ENCODE results near the gene ARMH3. TPM values are rescaled to one million over a fixed set of nuclear protein-coding genes. Genes with fewer than 3 reads are reported as not detected.

Gene ARMH3
- total RNA-seq, 5 donors from 2014 or later (not counting 1 experiment from before 2014, with no cell fraction given), result 26.4 to 30.0 (median 27.2) TPM

- H3K27ac Mint-ChIP-seq, result no peak overlapping the region
- WGBS (ENCODE audit: insufficient coverage), result no CpG with 5 or more reads among the region's 2 CpGs
- Histone ChIP-seq H3K4me3 (ENCODE audit: control insufficient read depth in 1 of 2, extremely low read depth in 1 of 2, low read length in 1 of 2) (no peak overlapping the region), H3K27me3 (replicated peaks in 1 of 2; ENCODE audit: control insufficient read depth in 2 of 2, extremely low read depth in 1 of 2, insufficient read depth in 2 of 2, low read length in 1 of 2) (no peaks in the 10 kb centered on the region), H3K36me3 (ENCODE audit: control insufficient read depth in 2 of 2, extremely low read depth in 1 of 2, insufficient read depth in 1 of 2, low read length in 1 of 2) (peaks cover 0 to 14% of the 10 kb centered on the region in 2 donors), H3K4me1 (ENCODE audit: control insufficient read depth in 1 of 2, extremely low read depth in 1 of 2, insufficient read depth in 2 of 2, low read length in 2 of 2) (no peaks in the 10 kb centered on the region), H3K9me3 (no peaks in the 10 kb centered on the region), H3K27ac (ENCODE audit: low read length) (no peak overlapping the region)
- no peak overlapping the region for H3K4me3 Mint-ChIP-seq
- no peaks in the 10 kb centered on the region for H3K27me3 Mint-ChIP-seq
- ChIA-PET POLR2A (interaction anchor here in 1 of 2 donors (0.6 kb wide), 1 partner anchor 7 kb away, joined by 3 read pairs; no protein-coding TSS in a partner anchor), CTCF (interaction anchor here (0.6 to 3.5 kb wide), 11 partner anchors 9 to 1178 kb away, joined by 3 to 17 read pairs (median 5); no protein-coding TSS in a partner anchor)
- DNase-seq (no peak), ATAC-seq (replicated peaks in 1 of 4) (no peak)
- H3K4me1 Mint-ChIP-seq, result peaks cover 0 to 6% (median under 1%) of the 10 kb centered on the region in 3 donors
- peaks cover 23% of the 10 kb centered on the region for H3K36me3 Mint-ChIP-seq
- no peaks in the 10 kb centered on the region for H3K9me3 Mint-ChIP-seq
Measured at GRCh38 chr10:101888251-101888949, 167.6 kb downstream of the ARMH3 start.

- Histone ChIP-seq H3K27ac (ENCODE audit: low read length) (no peak overlapping the region), H3K27me3 (replicated peaks in 1 of 2; ENCODE audit: control insufficient read depth in 2 of 2, extremely low read depth in 1 of 2, insufficient read depth in 2 of 2, low read length in 1 of 2) (no peaks in the 10 kb centered on the region), H3K4me3 (ENCODE audit: control insufficient read depth in 1 of 2, extremely low read depth in 1 of 2, low read length in 1 of 2) (no peak overlapping the region), H3K4me1 (ENCODE audit: control insufficient read depth in 1 of 2, extremely low read depth in 1 of 2, insufficient read depth in 2 of 2, low read length in 2 of 2) (no peaks in the 10 kb centered on the region), H3K36me3 (ENCODE audit: control insufficient read depth in 2 of 2, extremely low read depth in 1 of 2, insufficient read depth in 1 of 2, low read length in 1 of 2) (peaks cover 0 to 14% of the 10 kb centered on the region in 2 donors), H3K9me3 (no peaks in the 10 kb centered on the region)
- Mint-ChIP-seq H3K27ac (no peak overlapping the region), H3K4me1 (peaks cover 0 to 6% (median 0%) of the 10 kb centered on the region in 3 donors), H3K27me3 (no peaks in the 10 kb centered on the region), H3K4me3 (no peak overlapping the region), H3K36me3 (peaks cover 23% of the 10 kb centered on the region), H3K9me3 (no peaks in the 10 kb centered on the region)
- ATAC-seq (replicated peaks in 1 of 4) (no peak), DNase-seq (no peak)
- WGBS (ENCODE audit: insufficient coverage), result 94% methylated on average over 2 of the region's 5 CpGs
- ChIA-PET CTCF (interaction anchor here (0.6 to 3.5 kb wide), 7 partner anchors 10 to 158 kb away, joined by 3 to 17 read pairs (median 5); no protein-coding TSS in a partner anchor), POLR2A (interaction anchor here in 1 of 2 donors (0.6 kb wide), 1 partner anchor 15 kb away, joined by 6 read pairs; no protein-coding TSS in a partner anchor)
Measured at GRCh38 chr10:101887775-101888174, 168.2 kb downstream of the ARMH3 start.

- Histone ChIP-seq H3K9me3 (no peaks in the 10 kb centered on the region), H3K27ac (ENCODE audit: low read length) (no peak overlapping the region), H3K27me3 (replicated peaks in 1 of 2; ENCODE audit: control insufficient read depth in 2 of 2, extremely low read depth in 1 of 2, insufficient read depth in 2 of 2, low read length in 1 of 2) (no peaks in the 10 kb centered on the region), H3K4me3 (ENCODE audit: control insufficient read depth in 1 of 2, extremely low read depth in 1 of 2, low read length in 1 of 2) (no peak overlapping the region), H3K4me1 (ENCODE audit: control insufficient read depth in 1 of 2, extremely low read depth in 1 of 2, insufficient read depth in 2 of 2, low read length in 2 of 2) (no peaks in the 10 kb centered on the region), H3K36me3 (ENCODE audit: control insufficient read depth in 2 of 2, extremely low read depth in 1 of 2, insufficient read depth in 1 of 2, low read length in 1 of 2) (peaks cover 0 to 14% of the 10 kb centered on the region in 2 donors)
- POLR2A ChIA-PET, result interaction anchor here in 1 of 2 donors (0.6 kb wide), 1 partner anchor 753 kb away, joined by 5 read pairs; no protein-coding TSS in a partner anchor
- Mint-ChIP-seq H3K36me3 (peaks cover 23% of the 10 kb centered on the region), H3K27ac (no peak overlapping the region), H3K4me3 (no peak overlapping the region), H3K27me3 (no peaks in the 10 kb centered on the region), H3K9me3 (no peaks in the 10 kb centered on the region), H3K4me1 (peaks cover 0 to 6% (median 0%) of the 10 kb centered on the region in 3 donors)
- CTCF ChIA-PET, result interaction anchor here in 1 of 2 donors (0.7 to 1.1 kb wide), 2 partner anchors 121 to 127 kb away, joined by 4 to 5 read pairs; no protein-coding TSS in a partner anchor
- DNase-seq, result no peak
- no CpG with 5 or more reads among the region's 1 CpG for WGBS (ENCODE audit: insufficient coverage)
- no peak for ATAC-seq (replicated peaks in 1 of 4)
Measured at GRCh38 chr10:101886521-101887312, 169.3 kb downstream of the ARMH3 start.

GRCh38 chr10:101881036-101881774, 174.8 kb downstream of the ARMH3 start:
- H3K36me3 Mint-ChIP-seq, result peaks cover 15% of the 10 kb centered on the region
- H3K27me3 Mint-ChIP-seq, result no peaks in the 10 kb centered on the region
- CTCF ChIA-PET, result interaction anchor here in 1 of 2 donors (0.7 kb wide), 1 partner anchor 390 kb away, joined by 4 read pairs; no protein-coding TSS in a partner anchor

GRCh38 chr10:101880232-101880573, 175.8 kb downstream of the ARMH3 start:
- H3K9me3 Mint-ChIP-seq, result no peaks in the 10 kb centered on the region
- CTCF ChIA-PET, result interaction anchor here in 1 of 2 donors (0.6 kb wide), 1 partner anchor 1056 kb away, joined by 6 read pairs; no protein-coding TSS in a partner anchor
- Histone ChIP-seq H3K27ac (ENCODE audit: low read length) (no peak overlapping the region), H3K27me3 (replicated peaks in 1 of 2; ENCODE audit: control insufficient read depth in 2 of 2, extremely low read depth in 1 of 2, insufficient read depth in 2 of 2, low read length in 1 of 2) (no peaks in the 10 kb centered on the region), H3K9me3 (no peaks in the 10 kb centered on the region), H3K4me3 (ENCODE audit: control insufficient read depth in 1 of 2, extremely low read depth in 1 of 2, low read length in 1 of 2) (no peak overlapping the region), H3K36me3 (ENCODE audit: control insufficient read depth in 2 of 2, extremely low read depth in 1 of 2, insufficient read depth in 1 of 2, low read length in 1 of 2) (peaks cover 8 to 12% of the 10 kb centered on the region in 2 donors), H3K4me1 (ENCODE audit: control insufficient read depth in 1 of 2, extremely low read depth in 1 of 2, insufficient read depth in 2 of 2, low read length in 2 of 2) (no peaks in the 10 kb centered on the region)
- DNase-seq (no peak), ATAC-seq (replicated peaks in 1 of 4) (no peak)
- POLR2A ChIA-PET, result interaction anchor here in 1 of 2 donors (0.6 kb wide), 1 partner anchor 101 kb away, joined by 4 read pairs; no protein-coding TSS in a partner anchor
- H3K36me3 Mint-ChIP-seq, result peaks cover 15% of the 10 kb centered on the region
- H3K27ac Mint-ChIP-seq, result no peak overlapping the region
- WGBS (ENCODE audit: insufficient coverage), result 100% methylated on average over 1 of the region's 2 CpGs
- H3K4me3 Mint-ChIP-seq, result no peak overlapping the region
- no peaks in the 10 kb centered on the region for H3K27me3 Mint-ChIP-seq
- H3K4me1 Mint-ChIP-seq, result peaks cover 12 to 13% (median 12%) of the 10 kb centered on the region in 3 donors

More at GRCh38 chr10:101881036-101881774, 174.8 kb downstream of the ARMH3 start:
- DNase-seq (no peak), ATAC-seq (replicated peaks in 1 of 4) (no peak)
- Histone ChIP-seq H3K27me3 (replicated peaks in 1 of 2; ENCODE audit: control insufficient read depth in 2 of 2, extremely low read depth in 1 of 2, insufficient read depth in 2 of 2, low read length in 1 of 2) (no peaks in the 10 kb centered on the region), H3K4me3 (ENCODE audit: control insufficient read depth in 1 of 2, extremely low read depth in 1 of 2, low read length in 1 of 2) (no peak overlapping the region), H3K27ac (ENCODE audit: low read length) (no peak overlapping the region), H3K4me1 (ENCODE audit: control insufficient read depth in 1 of 2, extremely low read depth in 1 of 2, insufficient read depth in 2 of 2, low read length in 2 of 2) (no peaks in the 10 kb centered on the region), H3K36me3 (ENCODE audit: control insufficient read depth in 2 of 2, extremely low read depth in 1 of 2, insufficient read depth in 1 of 2, low read length in 1 of 2) (peaks cover 8 to 14% of the 10 kb centered on the region in 2 donors), H3K9me3 (no peaks in the 10 kb centered on the region)
- no peak overlapping the region for H3K4me3 Mint-ChIP-seq
- no peak overlapping the region for H3K27ac Mint-ChIP-seq
- H3K4me1 Mint-ChIP-seq, result peaks cover 4% of the 10 kb centered on the region in 3 donors
- POLR2A ChIA-PET, result interaction anchor here in 1 of 2 donors (0.6 kb wide), 1 partner anchor 7 kb away, joined by 3 read pairs; no protein-coding TSS in a partner anchor
- no peaks in the 10 kb centered on the region for H3K9me3 Mint-ChIP-seq
- WGBS (ENCODE audit: insufficient coverage), result no CpG with 5 or more reads among the region's 2 CpGs
